Panc1 (cell line): ENCODE results near the gene ORC3. TPM values are rescaled to one million over a fixed set of nuclear protein-coding genes. Genes with fewer than 3 reads are reported as not detected.

Source experiments
- ATAC-seq: fragments of 200-7000 bp; cut with Tn5 transposase; 2 replicates; pipeline ENCODE4 v1.9.1; 2020; ENCODE audit warnings: mild to moderate bottlenecking, moderate library complexity
- BruUV-seq: library from RNA; stranded (reverse); fragments of 400-500 nt; replicated peaks from 2 replicates; lab custom pipeline; 2021; lab: Mats Ljungman, UMichigan
- CTCF ChIA-PET: fragments of 300-600 bp; sonication (Branson Sonifier 250); formaldehyde crosslinking; loops from one replicate; lab custom pipeline; 2022; ENCODE audit warnings: antibody characterized with exemption; lab: Charles Lee
- POLR2A ChIA-PET: fragments of 300-600 bp; sonication (Branson Sonifier 250); formaldehyde crosslinking; loops from one replicate; lab custom pipeline; 2022; ENCODE audit warnings: antibody characterized with exemption; lab: Charles Lee
- DNase-seq: peaks from one replicate; pipeline ENCODE4 v3.0.0-alpha.2; 2010; ENCODE audit warnings: low read depth, low spot score
- H3K27ac ChIP-seq: 2 replicates; pipeline ENCODE4 v1.5.1; 2011; ENCODE audit warnings: mild to moderate bottlenecking, low read length, inconsistent platforms
- H3K27me3 ChIP-seq: fragments of 200-500 bp; sonication (Bioruptor generic); 2 replicates; pipeline ENCODE4 v1.6.0; 2014; ENCODE audit warnings: low read length, inconsistent platforms; ENCODE audit not compliant: control insufficient read depth, insufficient read depth
- H3K36me3 ChIP-seq: fragments of 200-500 bp; sonication (Bioruptor generic); 2 replicates; pipeline ENCODE4 v1.5.1; 2014; ENCODE audit warnings: inconsistent platforms, mild to moderate bottlenecking, low read length, moderate library complexity; ENCODE audit not compliant: control insufficient read depth, insufficient read depth
- H3K4me1 ChIP-seq: 2 replicates; pipeline ENCODE4 v1.5.1; 2011; ENCODE audit warnings: inconsistent platforms, mild to moderate bottlenecking, low read length, moderate library complexity; ENCODE audit not compliant: control insufficient read depth, insufficient read depth
- H3K4me3 ChIP-seq, 2 experiments: 2 replicates each; pipeline ENCODE4 v1.5.1; 2011 to 2012; ENCODE audit warnings: low read depth in 2 of 2, low read length in 2 of 2, mild to moderate bottlenecking in 2 of 2, inconsistent platforms in 1 of 2, moderate library complexity in 1 of 2
- H3K9me3 ChIP-seq: fragments of 200-500 bp; sonication (Bioruptor generic); 2 replicates; pipeline ENCODE4 v1.5.1; 2014; ENCODE audit warnings: low read depth, mild to moderate bottlenecking, inconsistent platforms, low read length, moderate library complexity; ENCODE audit not compliant: control insufficient read depth, insufficient read depth
- POLR2AphosphoS5 ChIP-seq: IDR thresholded peaks from 2 replicates; pipeline ENCODE4 v1.6.1; 2012; ENCODE audit warnings: mild to moderate bottlenecking, low read depth, low read length, moderate library complexity
- REST ChIP-seq, 2 experiments: IDR thresholded peaks; 2 replicates each; pipeline ENCODE4 v1.6.1; 2011 to 2012; ENCODE audit warnings: low read depth in 2 of 2, control low read depth in 1 of 2, low read length in 1 of 2, mild to moderate bottlenecking in 1 of 2, moderate library complexity in 1 of 2; ENCODE audit not compliant: insufficient read depth in 1 of 2
- SIN3A ChIP-seq: IDR thresholded peaks from 2 replicates; pipeline ENCODE4 v1.6.1; 2012; ENCODE audit warnings: low read depth, mild to moderate bottlenecking, low read length, moderate library complexity, borderline replicate concordance; ENCODE audit not compliant: insufficient read depth
- TCF7L2 ChIP-seq: IDR thresholded peaks from 2 replicates; pipeline ENCODE4 v1.6.1; 2011; ENCODE audit warnings: mild to moderate bottlenecking, low read depth, low read length, inconsistent platforms
- in situ Hi-C: cut with HindIII; loops from 2 replicates; pipeline ENCODE4 v1.10.0; 2016; ENCODE audit warnings: low sequenced_read_pairs, low pct_unique_long_range_greater_than_20kb
- intact Hi-C: fragments of 100-400 bp; cut with micrococcal nuclease; formaldehyde crosslinking; loops from one replicate; pipeline ENCODE4 v1.10.0; 2022; ENCODE audit not compliant: unreplicated experiment
- total RNA-seq: library from RNA; stranded (reverse); gene quantifications from one replicate; pipeline ENCODE4 v1.2.1, GENCODE V29; 2021; ENCODE audit not compliant: unreplicated experiment
- TF ChIP-seq, protein P1 (sequence below): fragments of 450-650 bp; IDR thresholded peaks from 2 replicates; pipeline ENCODE4 v1.5.1; 2017; ENCODE audit warnings: mild to moderate bottlenecking

Gene ORC3
- total RNA-seq, 1 experiment from 2014 or later = 36.9 TPM

DNA sequence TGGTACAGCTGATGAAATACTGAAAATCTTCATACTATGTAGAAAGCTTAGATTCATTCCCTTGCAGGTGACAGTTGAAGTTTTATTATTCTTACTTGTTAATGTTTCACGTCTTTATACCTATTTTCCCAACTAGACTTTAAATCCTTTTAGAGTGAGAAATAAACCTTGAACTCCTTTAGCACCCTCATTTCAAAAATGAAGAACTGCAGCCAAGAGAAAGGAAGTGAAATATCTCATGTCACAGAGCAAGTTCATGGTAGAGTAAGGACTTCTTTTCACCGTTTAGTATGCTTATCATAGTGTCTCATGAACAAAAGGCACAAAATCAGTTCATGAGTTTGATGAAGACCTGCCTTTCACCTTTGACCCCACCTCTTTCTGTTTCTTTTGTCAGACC, 38.5 kb downstream of the ORC3 start:
- intact Hi-C loops (no loop called here), in situ Hi-C loops (no loop called here)
- DNase-seq (no peak), ATAC-seq (no peak)
- no peaks in the 10 kb centered on the region for H3K4me1 ChIP-seq
- H3K36me3 ChIP-seq = no peaks in the 10 kb centered on the region
- no peaks in the 10 kb centered on the region for H3K9me3 ChIP-seq
- CTCF ChIA-PET = interaction anchor here (0.6 kb wide), 1 partner anchor 125 kb away, joined by 4 read pairs; no protein-coding TSS in a partner anchor
- no peak for TF ChIP-seq POLR2AphosphoS5
- no peak for TF ChIP-seq TCF7L2
- TF ChIP-seq SIN3A = no peak
- no peak for TF ChIP-seq REST (IDR thresholded peaks at IDR 0.05; ENCODE audit: insufficient read depth in 1 of 2, low read depth in 2 of 2, low read length in 1 of 2)
- TF ChIP-seq, protein P1, sequence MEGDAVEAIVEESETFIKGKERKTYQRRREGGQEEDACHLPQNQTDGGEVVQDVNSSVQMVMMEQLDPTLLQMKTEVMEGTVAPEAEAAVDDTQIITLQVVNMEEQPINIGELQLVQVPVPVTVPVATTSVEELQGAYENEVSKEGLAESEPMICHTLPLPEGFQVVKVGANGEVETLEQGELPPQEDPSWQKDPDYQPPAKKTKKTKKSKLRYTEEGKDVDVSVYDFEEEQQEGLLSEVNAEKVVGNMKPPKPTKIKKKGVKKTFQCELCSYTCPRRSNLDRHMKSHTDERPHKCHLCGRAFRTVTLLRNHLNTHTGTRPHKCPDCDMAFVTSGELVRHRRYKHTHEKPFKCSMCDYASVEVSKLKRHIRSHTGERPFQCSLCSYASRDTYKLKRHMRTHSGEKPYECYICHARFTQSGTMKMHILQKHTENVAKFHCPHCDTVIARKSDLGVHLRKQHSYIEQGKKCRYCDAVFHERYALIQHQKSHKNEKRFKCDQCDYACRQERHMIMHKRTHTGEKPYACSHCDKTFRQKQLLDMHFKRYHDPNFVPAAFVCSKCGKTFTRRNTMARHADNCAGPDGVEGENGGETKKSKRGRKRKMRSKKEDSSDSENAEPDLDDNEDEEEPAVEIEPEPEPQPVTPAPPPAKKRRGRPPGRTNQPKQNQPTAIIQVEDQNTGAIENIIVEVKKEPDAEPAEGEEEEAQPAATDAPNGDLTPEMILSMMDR = no peak
- H3K27ac ChIP-seq = no peak overlapping the region
- H3K27me3 ChIP-seq = no peaks in the 10 kb centered on the region
- H3K4me3 ChIP-seq = no peak overlapping the region
- POLR2A ChIA-PET = no interaction called here
- BruUV-seq = TSS peak; percentile 18

- TF ChIP-seq TCF7L2 = no peak
- no peak for TF ChIP-seq POLR2AphosphoS5
- TF ChIP-seq SIN3A = no peak
- TF ChIP-seq, protein P1 = no peak
- TF ChIP-seq REST (IDR thresholded peaks at IDR 0.05; ENCODE audit: insufficient read depth in 1 of 2, low read depth in 2 of 2, low read length in 1 of 2) = no peak
- Histone ChIP-seq H3K4me3 (no peak overlapping the region), H3K4me1 (no peaks in the 10 kb centered on the region), H3K27me3 (no peaks in the 10 kb centered on the region), H3K27ac (no peak overlapping the region), H3K9me3 (no peaks in the 10 kb centered on the region), H3K36me3 (no peaks in the 10 kb centered on the region)
- no peak for DNase-seq
- in situ Hi-C loops = no loop called here
- BruUV-seq = no TSS peak
- POLR2A ChIA-PET = no interaction called here
- intact Hi-C loops = no loop called here
- CTCF ChIA-PET = no interaction called here
- no peak for ATAC-seq
These were observed 38.9 kb downstream of the ORC3 start for GRCh38 chr6:87628881-87629280.
